Suprapubic skin (tissue), 4 donors: Measurements from ENCODE around the gene ZC3H4.

ENCODE experiments used
- EP300 ChIP-seq: sonication (generic); formaldehyde crosslinking; IDR thresholded peaks from one replicate; pipeline ENCODE4 v1.6.1; 2017; ENCODE audit warnings: antibody characterized with exemption
- POLR2A ChIP-seq, 2 donors: fragments of 450-650 bp; IDR thresholded peaks; one replicate each; pipeline ENCODE4 v1.6.1; 2017; ENCODE audit warnings: antibody characterized with exemption in 2 of 2, mild to moderate bottlenecking in 2 of 2, moderate library complexity in 2 of 2
- POLR2AphosphoS5 ChIP-seq, 3 donors: sonication (generic); formaldehyde crosslinking; IDR thresholded peaks; one replicate each; pipeline ENCODE4 v1.6.1; 2017; ENCODE audit warnings: antibody characterized with exemption in 3 of 3
- TF ChIP-seq, protein P1 (sequence below), 2 donors: fragments of 200-600 bp in 1 of 2; fragments of 450-650 bp in 1 of 2; sonication (generic) in 1 of 2; IDR thresholded peaks; one replicate each; pipeline ENCODE4 v1.5.1; 2016 to 2019; ENCODE audit warnings: antibody characterized with exemption in 2 of 2, mild to moderate bottlenecking in 1 of 2, moderate library complexity in 1 of 2

DNA sequence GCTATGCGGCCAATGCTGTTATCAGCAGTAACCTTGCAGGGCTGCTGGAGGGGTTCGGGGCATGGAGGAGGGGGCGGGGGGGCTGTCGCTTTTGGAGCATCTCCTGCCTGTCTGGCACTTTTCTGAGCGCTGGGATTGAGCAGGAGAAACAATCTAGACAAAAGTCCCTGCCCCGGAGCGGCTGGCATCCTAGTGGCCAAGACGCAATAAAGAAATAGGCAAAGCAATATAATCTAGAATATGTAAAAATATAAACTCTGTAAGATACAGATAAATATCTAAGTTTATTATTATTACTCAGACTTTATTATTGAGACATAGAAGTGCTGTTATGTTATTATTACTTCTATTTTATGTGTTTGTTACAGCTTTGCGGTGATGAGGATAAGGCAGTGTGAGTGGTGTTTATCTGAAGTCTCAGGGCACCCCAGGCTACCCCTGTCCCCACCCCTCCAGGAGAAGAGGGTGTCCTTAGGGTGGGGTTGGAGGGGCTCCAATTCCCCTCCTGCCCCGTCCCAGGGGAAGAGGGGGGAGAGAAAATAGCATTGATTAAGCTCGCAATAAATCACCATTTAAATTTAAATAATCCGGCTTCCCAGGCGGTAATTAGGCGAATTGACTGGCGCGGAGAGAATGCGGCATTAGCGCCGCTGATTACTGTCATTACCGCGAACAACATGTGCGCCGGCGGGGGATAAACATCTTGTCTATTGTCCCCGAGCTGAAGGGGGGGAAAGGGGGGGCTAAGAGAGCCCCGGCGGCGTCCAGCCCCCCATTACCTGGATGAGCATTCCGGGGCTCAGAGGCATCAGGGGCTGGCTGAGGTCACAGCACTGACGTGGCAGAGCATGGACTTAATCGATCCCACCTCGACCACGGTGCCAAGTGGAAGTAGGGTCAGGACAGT, 90.8 kb downstream of the ZC3H4 start:
- TF ChIP-seq POLR2A (IDR thresholded peaks at IDR 0.05) (no peak), POLR2AphosphoS5 (IDR thresholded peaks at IDR 0.05) (no peak), EP300 (no peak)
- TF ChIP-seq, protein P1, sequence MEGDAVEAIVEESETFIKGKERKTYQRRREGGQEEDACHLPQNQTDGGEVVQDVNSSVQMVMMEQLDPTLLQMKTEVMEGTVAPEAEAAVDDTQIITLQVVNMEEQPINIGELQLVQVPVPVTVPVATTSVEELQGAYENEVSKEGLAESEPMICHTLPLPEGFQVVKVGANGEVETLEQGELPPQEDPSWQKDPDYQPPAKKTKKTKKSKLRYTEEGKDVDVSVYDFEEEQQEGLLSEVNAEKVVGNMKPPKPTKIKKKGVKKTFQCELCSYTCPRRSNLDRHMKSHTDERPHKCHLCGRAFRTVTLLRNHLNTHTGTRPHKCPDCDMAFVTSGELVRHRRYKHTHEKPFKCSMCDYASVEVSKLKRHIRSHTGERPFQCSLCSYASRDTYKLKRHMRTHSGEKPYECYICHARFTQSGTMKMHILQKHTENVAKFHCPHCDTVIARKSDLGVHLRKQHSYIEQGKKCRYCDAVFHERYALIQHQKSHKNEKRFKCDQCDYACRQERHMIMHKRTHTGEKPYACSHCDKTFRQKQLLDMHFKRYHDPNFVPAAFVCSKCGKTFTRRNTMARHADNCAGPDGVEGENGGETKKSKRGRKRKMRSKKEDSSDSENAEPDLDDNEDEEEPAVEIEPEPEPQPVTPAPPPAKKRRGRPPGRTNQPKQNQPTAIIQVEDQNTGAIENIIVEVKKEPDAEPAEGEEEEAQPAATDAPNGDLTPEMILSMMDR (IDR thresholded peaks at IDR 0.05), result no peak
